Liver (tissue), 9 donors: ENCODE results near the gene RTN4RL2. TPM values are rescaled to one million over a fixed set of nuclear protein-coding genes. Genes with fewer than 3 reads are reported as not detected.

Experiments used
- DNase-seq: peaks from one replicate; pipeline ENCODE4 v3.0.0-alpha.2; 2017; ENCODE audit warnings: low spot score
- H3K27ac ChIP-seq, 2 donors: one replicate each; pipeline ENCODE4 v1.7.0; 2013; ENCODE audit warnings: inconsistent platforms in 2 of 2, low read length in 2 of 2, control low read depth in 1 of 2, low read depth in 1 of 2, mild to moderate bottlenecking in 1 of 2
- H3K27me3 ChIP-seq, 4 donors: one replicate each; pipeline versions ENCODE4 v1.6.1 to v1.7.0; 2013; ENCODE audit warnings: low read length in 3 of 4, inconsistent platforms in 1 of 4, mild to moderate bottlenecking in 1 of 4, moderate library complexity in 1 of 4; ENCODE audit not compliant: control insufficient read depth in 4 of 4, insufficient read depth in 4 of 4
- H3K36me3 ChIP-seq, 4 donors: one replicate each; pipeline versions ENCODE4 v1.6.1 to v1.7.0; 2013; ENCODE audit warnings: low read length in 3 of 4, mild to moderate bottlenecking in 3 of 4, low read depth in 1 of 4, moderate library complexity in 1 of 4; ENCODE audit not compliant: control insufficient read depth in 4 of 4, insufficient read depth in 3 of 4
- H3K4me1 ChIP-seq, 4 donors: one replicate each; pipeline versions ENCODE4 v1.6.1 to v1.7.0; 2013; ENCODE audit warnings: low read length in 3 of 4, mild to moderate bottlenecking in 3 of 4, moderate library complexity in 1 of 4; ENCODE audit not compliant: control insufficient read depth in 4 of 4, insufficient read depth in 4 of 4
- H3K4me3 ChIP-seq, 3 donors: one replicate each; pipeline versions ENCODE4 v1.6.1 to v1.7.0; 2013; ENCODE audit warnings: low read length in 3 of 3, control low read depth in 1 of 3, low read depth in 1 of 3, mild to moderate bottlenecking in 1 of 3
- H3K9ac ChIP-seq, 2 donors: one replicate each; pipeline ENCODE4 v1.7.0; 2013; ENCODE audit warnings: low read length in 2 of 2, mild to moderate bottlenecking in 2 of 2, moderate library complexity in 2 of 2, control low read depth in 1 of 2, low read depth in 1 of 2
- H3K9me3 ChIP-seq, 4 donors: one replicate each; pipeline versions ENCODE4 v1.6.1 to v1.7.0; 2013; ENCODE audit warnings: low read length in 3 of 4; ENCODE audit not compliant: control insufficient read depth in 4 of 4
- ATF3 ChIP-seq: IDR thresholded peaks from 2 replicates; pipeline ENCODE4 v1.6.1; 2016; ENCODE audit warnings: antibody characterized with exemption
- HNF4A ChIP-seq, 2 donors: conservative IDR thresholded peaks; 2 replicates each; pipeline ENCODE4 v1.6.1; 2016; ENCODE audit warnings: antibody characterized with exemption in 2 of 2, mild to moderate bottlenecking in 2 of 2
- JUND ChIP-seq, 2 donors: IDR thresholded peaks; 2 replicates each; pipeline ENCODE4 v1.6.1; 2016; ENCODE audit warnings: antibody characterized with exemption in 2 of 2
- MAX ChIP-seq: IDR thresholded peaks from 2 replicates; pipeline ENCODE4 v1.6.1; 2016; ENCODE audit warnings: antibody characterized with exemption
- RXRA ChIP-seq, 2 donors: IDR thresholded peaks; 2 replicates each; pipeline ENCODE4 v1.6.1; 2017 to 2018; ENCODE audit warnings: antibody characterized with exemption in 2 of 2, mild to moderate bottlenecking in 1 of 2
- SP1 ChIP-seq: IDR thresholded peaks from 2 replicates; pipeline ENCODE4 v1.6.1; 2018; ENCODE audit warnings: antibody characterized with exemption, mild to moderate bottlenecking
- TAF1 ChIP-seq: conservative IDR thresholded peaks from 2 replicates; pipeline ENCODE4 v1.6.1; 2016; ENCODE audit warnings: antibody characterized with exemption, mild to moderate bottlenecking
- YY1 ChIP-seq: IDR thresholded peaks from 2 replicates; pipeline ENCODE4 v1.6.1; 2016; ENCODE audit warnings: antibody characterized with exemption, mild to moderate bottlenecking
- WGBS: extraction: QIAGEN DNeasy Blood & Tissue Kit; methylation state at CpG from one replicate; pipeline ENCODE4 v1.1.7; 2013; 5-methylcytosine and 5-hydroxymethylcytosine counted together
- polyA plus RNA-seq, 2 donors: library from polyadenylated mRNA; stranded (reverse) in 1 of 2; unstranded in 1 of 2; fragments of 200-250 nt in 1 of 2; fragments of >200 nt in 1 of 2; fragmentation: Nextera tagmentation in 1 of 2; extraction: Ambion mirVana in 1 of 2; gene quantifications; one replicate each; pipeline versions ENCODE4 v1.2.1 to v1.2.3, GENCODE V29; 2013 to 2015
- total RNA-seq, 2 donors: library from RNA; depleted of rRNA; stranded (reverse); fragments of >200 nt; gene quantifications; one replicate each; pipeline ENCODE4 v1.2.3, GENCODE V29; 2014
- TF ChIP-seq, protein P1 (sequence below): IDR thresholded peaks from 2 replicates; pipeline ENCODE4 v1.6.1; 2016; ENCODE audit warnings: antibody characterized with exemption, mild to moderate bottlenecking
- TF ChIP-seq, protein P2 (sequence below): IDR thresholded peaks from 2 replicates; pipeline ENCODE4 v1.6.1; 2016; ENCODE audit warnings: antibody characterized with exemption
- donor health status: healthy.
- donor health status: healthy.
- donor health status: healthy.
- donor health status: healthy.
- donor health status: healthy.

The RTN4RL2 gene
- total and polyA plus RNA-seq, 4 donors, result 0.75 to 18.1 (median 3.2) TPM

DNA sequence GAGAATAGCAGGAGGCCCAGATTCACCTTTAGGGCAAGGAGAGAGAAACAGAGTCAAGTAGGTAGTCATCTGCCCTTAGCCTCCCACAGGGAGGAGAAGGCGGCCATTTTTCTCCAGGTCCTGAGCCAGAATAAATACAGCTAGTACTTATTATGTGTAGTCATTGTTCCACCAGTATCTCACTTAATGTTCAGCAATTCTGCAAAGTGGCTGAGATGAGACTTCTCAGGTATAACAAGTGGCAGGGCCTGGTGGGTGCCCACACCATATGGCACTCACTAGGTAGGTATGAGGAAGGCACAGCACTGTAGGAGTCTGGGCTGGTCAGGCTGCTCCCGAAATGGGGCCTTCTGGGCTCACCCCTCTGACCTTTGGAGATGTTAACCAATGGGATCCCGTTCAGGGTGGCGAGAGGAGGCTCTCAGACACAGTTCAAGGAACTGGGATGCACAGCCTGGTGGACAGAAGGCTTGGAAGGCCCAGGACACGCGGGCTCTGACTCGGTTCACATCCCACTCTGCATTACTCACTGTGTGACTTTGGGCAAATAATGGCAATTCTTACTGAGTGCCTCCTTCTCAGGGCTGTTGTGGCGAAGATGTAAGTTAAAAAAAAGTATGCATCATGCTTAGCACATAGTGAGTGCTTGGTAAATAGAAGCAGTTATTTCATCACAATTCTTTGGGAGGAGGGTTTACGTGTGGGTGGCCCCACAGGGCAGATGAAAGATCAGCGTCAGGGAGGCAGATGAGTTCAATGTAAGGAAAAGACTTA lies 25.1 kb downstream of the RTN4RL2 start (continued):
- TF ChIP-seq, protein P1, sequence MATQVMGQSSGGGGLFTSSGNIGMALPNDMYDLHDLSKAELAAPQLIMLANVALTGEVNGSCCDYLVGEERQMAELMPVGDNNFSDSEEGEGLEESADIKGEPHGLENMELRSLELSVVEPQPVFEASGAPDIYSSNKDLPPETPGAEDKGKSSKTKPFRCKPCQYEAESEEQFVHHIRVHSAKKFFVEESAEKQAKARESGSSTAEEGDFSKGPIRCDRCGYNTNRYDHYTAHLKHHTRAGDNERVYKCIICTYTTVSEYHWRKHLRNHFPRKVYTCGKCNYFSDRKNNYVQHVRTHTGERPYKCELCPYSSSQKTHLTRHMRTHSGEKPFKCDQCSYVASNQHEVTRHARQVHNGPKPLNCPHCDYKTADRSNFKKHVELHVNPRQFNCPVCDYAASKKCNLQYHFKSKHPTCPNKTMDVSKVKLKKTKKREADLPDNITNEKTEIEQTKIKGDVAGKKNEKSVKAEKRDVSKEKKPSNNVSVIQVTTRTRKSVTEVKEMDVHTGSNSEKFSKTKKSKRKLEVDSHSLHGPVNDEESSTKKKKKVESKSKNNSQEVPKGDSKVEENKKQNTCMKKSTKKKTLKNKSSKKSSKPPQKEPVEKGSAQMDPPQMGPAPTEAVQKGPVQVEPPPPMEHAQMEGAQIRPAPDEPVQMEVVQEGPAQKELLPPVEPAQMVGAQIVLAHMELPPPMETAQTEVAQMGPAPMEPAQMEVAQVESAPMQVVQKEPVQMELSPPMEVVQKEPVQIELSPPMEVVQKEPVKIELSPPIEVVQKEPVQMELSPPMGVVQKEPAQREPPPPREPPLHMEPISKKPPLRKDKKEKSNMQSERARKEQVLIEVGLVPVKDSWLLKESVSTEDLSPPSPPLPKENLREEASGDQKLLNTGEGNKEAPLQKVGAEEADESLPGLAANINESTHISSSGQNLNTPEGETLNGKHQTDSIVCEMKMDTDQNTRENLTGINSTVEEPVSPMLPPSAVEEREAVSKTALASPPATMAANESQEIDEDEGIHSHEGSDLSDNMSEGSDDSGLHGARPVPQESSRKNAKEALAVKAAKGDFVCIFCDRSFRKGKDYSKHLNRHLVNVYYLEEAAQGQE, result no peak

DNA sequence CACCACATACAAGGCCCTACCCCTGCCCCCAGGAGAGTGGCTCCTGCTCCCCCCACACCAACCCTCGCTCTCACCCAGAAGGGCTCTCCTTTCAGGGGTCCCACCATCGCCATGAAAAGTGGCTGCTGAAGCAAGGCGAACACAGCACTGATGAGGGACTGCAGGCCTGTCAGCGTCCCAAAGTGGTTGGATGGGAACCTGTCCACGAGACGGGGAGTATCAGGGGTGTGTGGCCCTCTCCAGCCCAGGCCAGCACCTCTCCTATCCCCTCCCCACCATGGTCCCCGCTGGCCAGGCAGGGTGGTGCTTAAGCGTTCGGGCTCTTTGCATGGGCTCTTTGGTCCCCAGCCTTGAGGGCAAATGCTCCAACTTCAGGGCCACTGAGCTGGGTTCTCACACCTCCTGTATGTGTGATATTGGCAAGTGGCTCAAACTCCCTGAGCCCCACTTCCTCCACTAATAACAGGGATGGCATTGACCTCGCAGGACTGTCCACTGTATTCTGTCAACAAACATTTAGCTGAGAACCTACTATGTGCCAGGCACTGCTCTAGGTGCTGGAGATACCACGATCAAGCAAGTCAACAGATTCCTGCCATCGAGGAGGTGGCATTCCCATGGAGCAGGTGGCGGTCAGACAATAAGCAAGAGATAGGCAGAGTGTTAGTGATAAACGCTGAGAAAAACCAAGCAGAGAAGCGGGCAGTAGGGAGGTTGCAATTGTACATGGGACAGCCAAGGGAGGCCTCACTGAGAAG lies 26.9 kb downstream of the RTN4RL2 start:
- H3K36me3 ChIP-seq, result peaks cover 20 to 71% (median 63%) of the 10 kb centered on the region in 4 donors
- no peak for TF ChIP-seq MAX
- no peak for TF ChIP-seq YY1
- no peak for TF ChIP-seq HNF4A (conservative IDR thresholded peaks at IDR 0.05)
- H3K4me1 ChIP-seq, result peaks cover 1 to 13% (median 3%) of the 10 kb centered on the region in 4 donors
- H3K27me3 ChIP-seq, result no peaks in the 10 kb centered on the region
- H3K9ac ChIP-seq, result no peak overlapping the region
- no peak for DNase-seq
- H3K9me3 ChIP-seq, result no peaks in the 10 kb centered on the region
- no peak overlapping the region for H3K4me3 ChIP-seq
- 95% methylated on average over 15 of the region's 15 CpGs for WGBS
- H3K27ac ChIP-seq, result no peak overlapping the region

DNA sequence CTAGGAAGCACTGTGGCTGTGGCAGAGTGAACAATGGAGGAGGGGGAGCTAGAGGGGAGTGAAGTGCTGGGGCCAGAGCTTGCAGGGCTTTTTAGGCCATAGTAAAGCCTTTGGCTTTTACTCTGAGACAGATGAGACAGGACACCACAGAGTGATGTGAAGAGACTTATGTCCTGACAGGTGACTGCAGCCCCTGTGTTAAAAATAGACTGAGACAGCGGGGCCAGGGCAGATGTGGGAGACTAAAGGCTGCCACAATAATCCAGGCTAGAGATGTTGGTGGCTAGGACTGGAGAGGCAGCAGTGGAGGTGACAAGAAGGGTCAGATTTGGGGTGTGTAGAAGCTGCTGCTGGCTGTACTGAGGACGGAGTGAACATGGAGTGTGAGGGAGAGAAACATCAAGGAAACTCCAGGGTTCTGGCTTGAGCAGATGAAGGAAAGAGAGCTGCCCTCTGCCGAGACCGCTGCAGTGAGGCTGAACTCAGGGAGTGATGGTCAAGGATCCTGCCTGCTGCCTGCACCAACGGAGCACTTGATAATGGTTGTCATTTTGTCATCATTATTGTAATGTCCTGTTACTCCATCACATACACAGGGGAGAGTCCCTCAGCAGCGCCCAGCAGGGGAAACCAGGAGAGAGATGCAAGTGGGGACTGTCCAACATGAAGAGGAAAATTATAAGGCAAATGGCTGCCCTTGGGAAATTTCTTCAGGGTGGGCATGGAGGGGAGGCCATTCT lies 27.8 kb downstream of the RTN4RL2 start:
- Histone ChIP-seq H3K4me3 (no peak overlapping the region), H3K9ac (no peak overlapping the region), H3K27me3 (no peaks in the 10 kb centered on the region), H3K9me3 (no peaks in the 10 kb centered on the region), H3K4me1 (peaks cover 0 to 6% (median 3%) of the 10 kb centered on the region in 4 donors), H3K36me3 (peaks cover 20 to 73% (median 63%) of the 10 kb centered on the region in 4 donors), H3K27ac (no peak overlapping the region)
- 92% methylated on average over 6 of the region's 6 CpGs for WGBS
- TF ChIP-seq YY1, result no peak
- no peak for TF ChIP-seq JUND (IDR thresholded peaks at IDR 0.05)
- no peak for TF ChIP-seq SP1
- TF ChIP-seq TAF1, result no peak
- TF ChIP-seq ATF3, result no peak
- TF ChIP-seq RXRA (IDR thresholded peaks at IDR 0.05), result no peak
- TF ChIP-seq, protein P2, sequence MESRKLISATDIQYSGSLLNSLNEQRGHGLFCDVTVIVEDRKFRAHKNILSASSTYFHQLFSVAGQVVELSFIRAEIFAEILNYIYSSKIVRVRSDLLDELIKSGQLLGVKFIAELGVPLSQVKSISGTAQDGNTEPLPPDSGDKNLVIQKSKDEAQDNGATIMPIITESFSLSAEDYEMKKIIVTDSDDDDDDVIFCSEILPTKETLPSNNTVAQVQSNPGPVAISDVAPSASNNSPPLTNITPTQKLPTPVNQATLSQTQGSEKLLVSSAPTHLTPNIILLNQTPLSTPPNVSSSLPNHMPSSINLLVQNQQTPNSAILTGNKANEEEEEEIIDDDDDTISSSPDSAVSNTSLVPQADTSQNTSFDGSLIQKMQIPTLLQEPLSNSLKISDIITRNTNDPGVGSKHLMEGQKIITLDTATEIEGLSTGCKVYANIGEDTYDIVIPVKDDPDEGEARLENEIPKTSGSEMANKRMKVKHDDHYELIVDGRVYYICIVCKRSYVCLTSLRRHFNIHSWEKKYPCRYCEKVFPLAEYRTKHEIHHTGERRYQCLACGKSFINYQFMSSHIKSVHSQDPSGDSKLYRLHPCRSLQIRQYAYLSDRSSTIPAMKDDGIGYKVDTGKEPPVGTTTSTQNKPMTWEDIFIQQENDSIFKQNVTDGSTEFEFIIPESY, result no peak
- no peak for TF ChIP-seq MAX
- TF ChIP-seq, protein P1, result no peak
- no peak for DNase-seq
